NCI-H2196 (cell line): ENCODE data around the gene PPP2R2B.
"Not testable (repeated sequence)": the region's sequence is repeated elsewhere in the genome, so short reads cannot be mapped to it uniquely, and the experiment has no call there.

ENCODE experiments used
- DNase-seq: peaks from one replicate; lab custom pipeline; 2025; ENCODE audit not compliant: unreplicated experiment; lab: John Stamatoyannopoulos, UW

Gene PPP2R2B

DNA sequence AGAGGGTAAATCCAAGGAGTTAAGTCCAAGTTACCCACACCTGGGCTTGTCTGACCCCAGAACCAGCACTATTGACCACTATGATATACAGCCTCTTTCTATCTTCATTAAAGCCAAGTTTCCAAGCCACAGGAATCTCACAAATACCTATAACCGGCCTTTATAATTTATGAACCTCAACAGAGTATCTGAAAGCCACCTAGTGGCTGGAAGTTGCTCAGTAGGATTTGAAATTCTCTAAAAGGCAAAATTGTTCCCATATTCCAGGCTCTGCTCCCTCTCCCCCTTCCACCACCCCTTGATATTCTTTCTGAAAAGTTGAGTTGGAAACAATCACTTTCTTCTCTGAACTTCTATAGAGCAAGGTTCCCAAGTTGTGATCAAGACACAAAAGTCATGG is 256.2 kb downstream of the PPP2R2B start:
- no peak for DNase-seq

DNA sequence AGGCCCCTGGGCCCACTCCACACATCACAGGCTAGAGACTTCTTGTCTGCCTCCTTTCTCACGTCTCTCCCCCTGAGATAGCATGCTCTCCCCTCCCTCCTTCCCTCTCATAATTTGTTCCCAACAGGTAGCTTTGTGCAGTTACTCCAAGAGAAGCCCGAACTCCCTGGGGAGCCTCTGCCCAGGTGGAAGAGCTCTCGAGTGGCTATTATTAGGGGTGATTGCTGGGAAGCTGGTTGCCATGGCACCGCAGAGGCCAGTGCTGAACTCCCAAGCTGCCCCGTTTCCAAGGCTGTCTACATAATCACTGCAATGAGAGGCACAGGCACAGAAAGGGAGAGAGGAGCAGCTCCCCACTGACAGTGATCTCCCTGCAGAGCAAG is 257.9 kb downstream of the PPP2R2B start:
- DNase-seq = peak; percentile 8

DNA sequence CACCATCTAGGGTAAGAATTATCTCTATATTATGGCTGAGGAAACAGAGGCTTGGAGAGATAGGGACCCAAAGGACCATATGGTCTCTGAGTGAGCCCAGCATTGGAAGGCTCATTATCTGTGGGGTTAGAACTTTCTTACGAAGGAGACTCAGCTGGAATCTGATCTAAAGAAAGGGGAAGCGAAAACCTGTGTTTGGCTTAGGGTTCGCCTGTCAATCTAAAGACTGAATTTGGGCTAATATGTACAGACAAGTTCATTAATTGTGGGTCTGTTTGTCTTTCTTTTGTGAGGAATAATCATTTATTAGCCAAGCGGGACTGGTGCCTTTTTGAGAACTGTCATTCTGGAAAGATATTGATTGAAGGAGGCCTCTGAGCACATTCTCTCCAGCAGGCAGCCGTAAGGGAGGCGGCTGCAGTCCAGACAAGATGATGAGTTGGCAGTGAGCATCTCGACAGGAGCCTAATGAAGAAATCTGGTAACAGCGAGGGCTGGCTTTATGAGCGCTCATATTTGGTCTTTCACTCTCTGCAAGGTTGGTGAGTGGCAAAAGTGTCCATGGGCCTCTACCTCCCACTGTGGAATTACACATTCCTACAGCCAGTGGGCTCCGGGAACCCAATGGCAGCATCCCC is 258.4 kb downstream of the PPP2R2B start:
- DNase-seq = no peak

DNA sequence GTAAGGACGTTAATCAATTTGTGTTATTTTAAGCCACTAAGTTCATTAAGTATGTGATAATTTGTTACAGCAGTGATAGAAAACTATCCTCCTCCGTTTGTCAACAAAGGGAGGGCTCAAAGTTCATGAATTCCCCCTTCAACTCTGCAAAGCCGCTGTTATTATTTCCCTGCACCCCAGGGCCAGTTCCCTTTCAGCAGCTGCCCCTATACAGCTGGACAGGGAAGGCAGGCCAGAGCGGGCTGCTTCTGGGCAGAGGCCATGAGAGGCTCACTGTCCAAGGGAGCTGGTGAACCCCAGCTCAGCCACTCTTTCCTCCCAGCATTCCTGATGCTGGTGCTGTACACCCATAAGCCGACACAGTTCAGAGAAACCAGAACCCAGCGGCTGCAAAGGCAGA is 260.1 kb downstream of the PPP2R2B start:
- DNase-seq = no peak

DNA sequence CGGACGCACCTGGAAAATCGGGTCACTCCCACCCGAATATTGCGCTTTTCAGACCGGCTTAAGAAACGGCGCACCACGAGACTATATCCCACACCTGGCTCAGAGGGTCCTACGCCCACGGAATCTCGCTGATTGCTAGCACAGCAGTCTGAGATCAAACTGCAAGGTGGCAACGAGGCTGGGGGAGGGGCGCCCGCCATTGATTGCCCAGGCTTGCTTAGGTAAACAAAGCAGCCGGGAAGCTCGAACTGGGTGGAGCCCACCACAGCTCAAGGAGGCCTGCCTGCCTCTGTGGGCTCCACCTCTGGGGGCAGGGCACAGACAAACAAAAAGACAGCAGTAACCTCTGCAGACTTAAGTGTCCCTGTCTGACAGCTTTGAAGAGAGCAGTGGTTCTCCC is 268.8 kb downstream of the PPP2R2B start:
- not testable (repeated sequence) for DNase-seq

DNA sequence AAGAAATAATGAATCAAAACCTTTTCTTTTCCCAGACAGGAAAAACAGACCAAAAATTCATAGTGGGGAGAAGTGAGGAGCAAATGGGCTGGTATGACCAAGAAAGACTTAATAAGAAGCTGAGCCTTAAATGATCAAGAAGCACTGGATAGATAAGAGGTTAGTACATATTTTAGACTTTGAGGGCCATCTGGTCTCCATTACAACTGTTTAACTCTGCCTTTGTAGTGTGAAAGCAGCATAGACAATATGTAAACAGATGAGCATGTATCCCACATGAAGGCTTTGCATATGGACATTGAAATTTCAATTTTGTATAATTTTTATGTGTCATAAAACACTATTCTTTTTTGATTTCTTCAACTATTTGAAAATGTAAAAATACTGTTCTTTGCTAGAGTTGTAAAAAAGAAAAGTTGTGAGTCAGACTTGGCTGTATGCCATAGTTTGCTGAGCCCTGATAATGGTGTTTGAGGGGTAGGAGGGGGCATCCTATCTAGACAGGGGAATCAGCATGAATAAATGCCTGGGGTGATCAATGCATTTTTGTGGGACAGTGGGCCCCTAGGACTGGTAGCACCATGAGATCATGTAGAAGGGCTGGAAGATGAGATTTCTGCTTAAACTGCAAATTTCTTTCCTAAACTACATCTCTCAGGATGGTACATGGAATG is 270.8 kb downstream of the PPP2R2B start:
- no peak for DNase-seq

DNA sequence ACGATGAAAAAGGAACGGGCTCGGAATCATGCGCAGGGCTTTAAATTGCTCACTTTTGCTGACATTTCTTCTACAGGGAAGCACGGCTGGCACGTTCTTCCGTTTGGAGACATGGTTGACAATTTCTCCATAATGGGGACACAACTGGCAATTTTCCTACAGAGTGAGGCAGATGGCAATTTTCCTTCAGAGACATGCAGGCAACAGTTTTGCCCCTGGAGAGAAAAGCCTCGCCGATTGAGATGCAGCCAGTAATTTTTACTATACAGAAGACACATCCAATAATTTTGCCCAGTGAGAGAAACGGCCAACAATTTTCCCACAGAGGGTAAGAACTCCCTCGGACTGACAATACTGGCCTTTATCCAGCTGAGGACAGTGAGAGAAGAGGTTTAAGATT is 271.7 kb downstream of the PPP2R2B start:
- no peak for DNase-seq

DNA sequence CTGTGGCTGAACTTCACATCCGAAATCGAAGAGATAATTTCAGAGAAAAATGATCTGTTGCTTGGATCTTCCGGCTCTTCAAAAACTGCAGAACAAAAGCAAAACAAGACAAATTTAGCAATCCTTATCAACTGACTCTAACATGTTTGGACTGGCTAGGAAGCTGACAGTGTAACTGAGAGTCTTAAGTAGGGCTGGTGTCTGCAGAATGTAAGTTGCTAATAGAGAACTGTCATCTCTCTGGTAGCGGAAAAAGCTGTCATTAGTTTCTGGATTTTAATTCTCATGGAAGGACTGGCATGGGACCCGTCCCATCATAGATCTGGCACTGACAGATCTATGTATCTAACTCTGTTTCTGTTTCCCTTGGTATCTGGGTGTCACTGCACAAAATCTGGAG is 278.2 kb downstream of the PPP2R2B start:
- DNase-seq = no peak

DNA sequence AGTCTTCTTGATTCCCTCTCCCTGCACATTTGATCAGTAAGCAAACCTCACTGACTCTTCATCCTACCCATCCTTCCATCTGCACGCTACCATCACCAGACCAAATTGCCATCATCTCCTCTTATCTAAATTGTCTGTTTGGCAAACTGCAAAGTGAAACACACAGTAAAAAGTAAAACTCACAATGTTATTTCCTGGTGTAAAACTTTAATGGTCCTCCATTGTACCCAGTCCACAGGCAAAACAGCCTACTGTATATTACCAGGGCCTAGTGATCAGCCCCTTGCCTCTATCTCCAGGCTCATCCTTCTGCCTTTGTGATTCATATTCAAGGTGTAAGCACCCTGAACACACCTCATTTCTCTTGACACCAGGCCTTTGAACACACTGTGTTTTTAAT is 279.3 kb downstream of the PPP2R2B start:
- DNase-seq = no peak

DNA sequence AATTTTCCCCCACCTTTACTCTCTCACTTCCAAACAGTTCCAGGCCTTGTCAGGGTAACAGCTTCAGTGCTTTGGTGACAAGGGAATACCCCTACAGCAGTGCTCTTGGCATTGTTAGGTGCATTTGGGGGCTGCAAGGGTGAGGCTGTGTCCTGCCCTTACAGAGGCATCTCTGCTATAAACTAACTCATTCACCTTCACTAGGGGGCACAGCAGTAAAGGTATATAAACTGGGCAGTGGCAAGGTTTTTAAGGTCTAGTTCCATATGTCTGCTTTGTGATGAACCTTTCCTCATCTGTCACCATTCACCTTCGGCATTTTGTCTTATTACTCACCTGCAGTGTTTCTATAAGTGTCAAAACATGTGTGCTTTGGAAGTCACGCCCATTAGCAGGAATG is 283.5 kb downstream of the PPP2R2B start:
- no peak for DNase-seq

DNA sequence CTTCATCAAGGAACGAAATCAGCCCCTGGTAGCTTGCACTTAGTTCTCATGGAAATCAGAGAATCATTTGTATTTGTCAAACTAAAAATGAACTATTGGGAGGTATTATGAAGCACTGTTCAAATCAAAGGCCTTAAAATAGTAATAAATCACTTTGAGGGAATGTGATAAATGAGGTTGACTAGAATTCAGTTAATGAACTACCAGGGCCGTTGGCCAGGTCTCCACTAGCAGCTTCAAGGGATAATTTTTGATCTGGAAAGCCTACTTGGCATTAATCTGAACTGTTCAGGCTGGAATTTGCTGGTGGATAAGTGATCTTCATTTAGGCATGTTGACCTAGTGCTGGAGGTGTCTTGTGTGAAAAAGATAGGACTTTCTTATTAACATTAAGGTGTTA is 286.2 kb downstream of the PPP2R2B start:
- DNase-seq = no peak

DNA sequence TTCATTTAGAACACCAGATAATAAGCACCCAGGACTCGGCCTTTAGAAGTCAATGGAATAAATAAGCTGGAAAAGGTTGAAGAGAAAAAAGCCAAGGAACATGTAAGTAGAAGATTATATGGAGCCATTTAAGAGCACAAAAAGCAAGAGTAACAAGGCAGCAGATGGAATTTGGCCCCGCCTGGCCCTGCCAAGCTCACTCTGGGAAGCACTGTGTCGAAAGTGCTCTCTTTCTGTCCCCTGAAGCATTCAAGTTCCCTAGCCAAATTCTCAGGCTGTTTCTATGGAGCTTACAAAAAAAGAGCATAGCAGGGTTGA is 289.6 kb downstream of the PPP2R2B start:
- no peak for DNase-seq

DNA sequence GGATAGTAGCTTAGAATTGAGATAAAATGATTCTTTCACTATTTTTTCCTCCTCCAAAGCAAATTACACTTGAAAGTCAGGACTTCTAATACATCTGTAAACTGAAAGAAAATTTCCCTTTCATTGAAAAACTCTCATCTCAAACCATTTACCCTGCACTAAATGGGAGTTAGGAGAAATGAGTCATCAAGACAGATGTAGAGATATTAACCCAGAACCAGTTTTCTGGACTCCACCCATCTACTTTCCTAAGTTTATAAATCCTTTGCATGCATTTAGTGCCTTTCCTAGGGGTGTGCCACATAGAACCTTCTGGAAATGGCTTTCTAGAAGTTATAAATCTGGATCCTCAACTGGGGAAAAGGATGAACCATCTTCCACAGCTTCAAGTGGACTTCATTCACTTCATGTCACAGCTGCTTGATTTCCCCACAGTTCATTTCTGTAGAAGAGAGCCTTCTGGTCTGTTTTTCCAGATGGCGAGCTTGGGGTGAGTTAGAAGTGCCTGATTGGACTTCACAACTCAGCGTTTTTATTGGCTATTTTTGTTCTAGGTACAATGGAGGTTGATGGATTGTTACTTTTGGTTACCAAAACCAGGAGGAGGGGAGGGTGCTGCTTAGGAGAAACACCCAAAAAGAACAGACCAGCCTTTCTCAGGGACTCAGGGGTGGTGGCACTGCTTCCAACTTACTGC is 290.1 kb downstream of the PPP2R2B start:
- DNase-seq = no peak

DNA sequence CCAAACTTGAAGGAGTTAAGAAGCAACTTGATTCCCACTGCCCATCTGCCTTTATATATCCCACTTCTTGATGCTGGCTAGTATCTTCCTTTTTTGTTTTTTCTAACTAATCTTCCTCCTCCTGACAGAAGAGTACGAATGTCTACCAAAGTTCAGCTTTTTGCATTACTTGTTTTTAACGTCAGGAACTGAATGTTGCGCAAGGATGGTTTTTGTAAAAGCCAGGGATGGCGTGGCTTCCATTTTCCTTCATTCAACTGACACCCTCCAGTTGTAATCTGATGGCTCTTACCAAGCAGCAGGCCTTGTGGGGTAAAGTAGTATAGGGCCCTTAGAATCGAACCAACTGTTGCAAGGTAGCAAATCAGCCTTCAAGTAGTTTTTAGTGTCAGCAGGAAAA is 291.8 kb downstream of the PPP2R2B start:
- no peak for DNase-seq

DNA sequence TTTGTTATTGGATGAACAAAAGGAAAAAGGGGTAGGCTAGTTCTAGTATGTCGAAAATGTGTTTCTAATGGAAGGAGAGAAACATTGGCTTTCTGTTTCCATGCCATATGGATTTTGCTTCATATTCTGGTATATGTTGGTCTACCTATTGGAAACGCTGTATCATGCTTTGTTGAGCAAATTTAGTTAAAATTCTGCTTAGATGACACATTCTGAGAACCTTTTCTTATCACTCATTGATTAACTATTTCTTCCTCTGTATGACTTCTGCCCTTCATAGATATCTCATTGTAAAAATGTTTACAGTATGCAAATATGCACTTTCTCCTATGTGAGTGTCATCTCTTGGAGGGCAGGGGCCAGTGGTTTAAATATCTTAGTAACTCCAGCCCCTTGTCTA is 293.8 kb downstream of the PPP2R2B start:
- no peak for DNase-seq

DNA sequence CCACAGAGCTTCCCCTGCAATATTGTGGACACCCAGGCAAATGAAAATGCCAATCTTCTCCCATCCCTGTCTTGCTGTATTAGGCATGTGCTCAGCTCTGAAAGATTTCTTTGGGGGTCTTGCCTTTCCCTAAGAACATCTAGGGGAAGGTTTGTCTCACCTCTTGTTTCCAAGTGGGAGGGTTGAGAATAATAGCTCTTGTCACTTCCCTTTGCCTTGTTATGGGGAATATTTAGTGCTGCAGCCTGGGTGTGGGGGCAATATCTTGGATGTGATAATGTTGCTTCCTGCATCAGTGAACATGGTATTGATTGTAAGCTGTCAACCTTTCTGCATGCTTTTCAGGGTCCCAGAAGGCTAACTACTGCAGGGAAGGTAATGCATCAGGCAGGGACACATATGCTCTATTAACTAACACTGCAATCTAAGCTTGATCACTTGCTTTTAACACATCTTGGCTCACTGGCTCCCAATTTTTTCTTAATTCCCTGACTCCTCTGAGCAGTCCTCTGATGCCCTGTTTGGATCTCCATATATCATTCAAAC is 296.4 kb downstream of the PPP2R2B start:
- DNase-seq = no peak

DNA sequence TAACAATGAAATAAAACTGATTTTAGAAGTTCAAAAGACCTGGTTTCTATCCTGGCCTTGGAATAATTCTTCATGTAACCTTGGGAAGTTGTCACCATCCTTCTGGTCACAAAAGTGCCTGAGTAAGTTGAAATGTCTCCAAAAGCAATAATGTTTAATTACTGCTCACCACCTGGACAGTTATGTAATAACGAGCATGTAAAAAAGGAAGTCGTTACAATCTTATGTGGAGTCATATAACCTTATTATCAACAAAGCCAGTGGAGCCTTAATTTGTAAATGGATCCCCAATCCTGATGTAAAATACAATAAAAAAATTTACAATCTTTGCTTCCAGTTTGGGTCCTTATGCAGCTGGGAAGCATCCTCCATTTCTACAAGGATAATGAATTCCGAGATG is 298.3 kb downstream of the PPP2R2B start:
- DNase-seq = peak; percentile 36

DNA sequence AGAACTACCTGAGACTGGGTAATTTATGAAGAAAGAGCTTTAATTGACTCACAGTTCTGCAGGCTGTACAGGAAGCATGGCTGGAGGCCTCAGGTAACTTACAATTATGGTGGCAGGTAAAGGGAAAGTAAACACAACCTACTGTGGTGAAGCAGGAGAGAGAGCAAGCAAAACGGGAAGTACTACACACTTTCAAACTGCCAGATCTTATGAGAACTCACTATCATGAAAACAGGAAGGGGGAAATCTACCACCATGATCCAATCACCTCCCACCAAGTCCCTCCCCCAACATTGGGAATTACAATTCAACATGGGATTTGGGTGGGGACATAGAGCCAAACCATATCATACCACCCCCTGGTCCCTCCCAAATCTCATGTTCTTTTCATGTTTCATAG is 303.8 kb downstream of the PPP2R2B start:
- no peak for DNase-seq

DNA sequence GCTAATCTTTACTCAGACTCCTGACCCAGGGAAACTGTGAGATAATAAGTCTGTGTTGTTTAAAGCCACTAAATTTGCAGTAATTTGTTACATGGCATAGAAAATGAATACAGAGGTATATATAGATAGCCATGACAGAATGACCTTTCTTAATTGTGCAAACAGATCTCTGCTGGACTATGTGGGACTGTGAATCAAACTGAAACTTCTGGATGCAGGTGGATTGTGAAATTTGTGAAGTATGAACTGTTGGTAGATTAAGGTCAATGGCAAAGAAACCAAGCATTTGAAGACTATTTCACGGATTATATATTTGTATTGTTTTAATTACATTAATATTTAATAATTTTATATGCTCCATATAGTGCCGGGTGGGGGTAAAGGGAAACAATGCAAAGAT is 310.4 kb downstream of the PPP2R2B start:
- DNase-seq = no peak

DNA sequence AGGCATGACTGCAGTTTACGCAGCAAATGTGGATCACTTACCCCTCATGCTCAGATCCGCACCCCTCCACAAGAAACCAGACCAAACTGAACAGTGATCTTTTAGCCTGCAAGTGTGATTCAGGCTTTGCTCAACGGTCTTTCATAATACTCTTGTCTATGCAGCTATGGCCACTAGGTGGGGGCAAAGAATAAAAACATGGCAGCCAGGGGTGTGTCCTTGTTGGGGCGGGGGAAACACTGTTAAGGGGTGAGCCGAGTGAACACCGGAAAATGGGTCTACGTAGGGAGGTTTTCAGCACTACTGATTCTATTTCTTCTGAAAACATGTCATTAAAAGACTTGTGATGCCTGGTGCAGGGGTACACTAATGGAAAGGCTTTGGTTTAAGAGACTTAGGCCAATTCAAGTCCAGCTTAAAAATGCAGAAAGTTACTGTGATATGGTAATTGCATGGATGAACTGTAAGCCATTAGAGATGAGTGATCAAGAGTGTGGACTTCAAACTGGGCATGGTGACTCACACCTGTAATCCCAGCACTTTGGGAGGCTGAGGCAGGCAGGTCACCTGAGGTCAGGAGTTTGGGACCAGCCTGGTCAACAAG is 312.7 kb downstream of the PPP2R2B start:
- peak; percentile 55 for DNase-seq

DNA sequence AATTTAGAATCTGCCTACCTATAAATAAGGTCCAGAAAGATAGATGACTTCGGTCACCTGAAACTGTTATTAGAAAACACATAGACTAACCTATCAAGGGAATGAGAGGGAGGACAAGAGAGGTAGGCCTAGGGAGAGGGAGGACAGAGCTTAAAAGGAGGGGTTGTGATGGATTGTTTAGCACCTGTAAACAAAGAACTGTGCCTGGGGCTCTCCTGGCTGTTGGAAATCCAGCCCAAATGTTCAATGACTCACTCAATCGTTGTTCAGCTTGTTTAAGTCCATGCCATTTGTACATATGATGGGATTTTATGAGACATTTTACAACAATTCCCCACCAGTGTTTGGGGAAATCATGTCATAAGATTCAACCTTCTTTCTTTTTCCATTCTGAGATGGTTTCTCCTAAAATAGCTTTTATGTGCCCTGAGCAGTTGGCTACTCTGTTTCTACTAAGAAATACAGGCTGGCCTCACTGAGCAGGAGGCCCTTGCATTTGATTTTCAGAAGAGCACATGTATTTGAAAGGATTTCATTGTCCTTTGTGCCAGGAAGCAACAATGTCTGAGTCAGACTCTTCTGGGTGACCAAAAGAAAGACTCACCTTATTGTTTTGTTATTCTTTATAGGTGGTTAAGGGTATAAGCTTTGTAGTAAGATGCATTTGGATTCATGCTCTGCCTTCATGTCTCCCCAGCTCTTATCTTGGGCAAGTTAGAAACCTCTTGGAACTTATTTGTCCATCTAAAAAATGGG is 314.4 kb downstream of the PPP2R2B start:
- DNase-seq = no peak
